Measurements from ENCODE around the gene TTLL13. TPM values are rescaled to one million over a fixed set of nuclear protein-coding genes. Genes with fewer than 3 reads are reported as not detected.

The TTLL13 gene
- total RNA-seq, 1 donor from 2014 or later = 0.19 TPM

DNA sequence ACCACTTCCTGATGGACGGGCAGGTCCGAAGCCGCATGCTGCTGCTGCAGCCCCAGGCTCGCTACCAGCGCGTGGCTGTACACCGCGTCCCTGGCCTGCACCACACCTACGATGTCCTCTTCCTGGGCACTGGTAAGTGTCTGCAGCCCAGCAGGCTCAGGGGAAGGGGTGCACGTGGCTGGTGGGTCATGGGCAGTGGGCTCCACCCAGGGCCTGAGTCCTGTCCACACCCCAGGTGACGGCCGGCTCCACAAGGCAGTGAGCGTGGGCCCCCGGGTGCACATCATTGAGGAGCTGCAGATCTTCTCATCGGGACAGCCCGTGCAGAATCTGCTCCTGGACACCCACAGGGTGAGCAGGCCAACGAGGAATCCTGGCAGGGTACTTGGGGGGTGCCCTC is 24.3 kb upstream of the TTLL13 start:
- TF ChIP-seq, protein P1, sequence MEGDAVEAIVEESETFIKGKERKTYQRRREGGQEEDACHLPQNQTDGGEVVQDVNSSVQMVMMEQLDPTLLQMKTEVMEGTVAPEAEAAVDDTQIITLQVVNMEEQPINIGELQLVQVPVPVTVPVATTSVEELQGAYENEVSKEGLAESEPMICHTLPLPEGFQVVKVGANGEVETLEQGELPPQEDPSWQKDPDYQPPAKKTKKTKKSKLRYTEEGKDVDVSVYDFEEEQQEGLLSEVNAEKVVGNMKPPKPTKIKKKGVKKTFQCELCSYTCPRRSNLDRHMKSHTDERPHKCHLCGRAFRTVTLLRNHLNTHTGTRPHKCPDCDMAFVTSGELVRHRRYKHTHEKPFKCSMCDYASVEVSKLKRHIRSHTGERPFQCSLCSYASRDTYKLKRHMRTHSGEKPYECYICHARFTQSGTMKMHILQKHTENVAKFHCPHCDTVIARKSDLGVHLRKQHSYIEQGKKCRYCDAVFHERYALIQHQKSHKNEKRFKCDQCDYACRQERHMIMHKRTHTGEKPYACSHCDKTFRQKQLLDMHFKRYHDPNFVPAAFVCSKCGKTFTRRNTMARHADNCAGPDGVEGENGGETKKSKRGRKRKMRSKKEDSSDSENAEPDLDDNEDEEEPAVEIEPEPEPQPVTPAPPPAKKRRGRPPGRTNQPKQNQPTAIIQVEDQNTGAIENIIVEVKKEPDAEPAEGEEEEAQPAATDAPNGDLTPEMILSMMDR (conservative IDR thresholded peaks at IDR 0.05) = no peak

DNA sequence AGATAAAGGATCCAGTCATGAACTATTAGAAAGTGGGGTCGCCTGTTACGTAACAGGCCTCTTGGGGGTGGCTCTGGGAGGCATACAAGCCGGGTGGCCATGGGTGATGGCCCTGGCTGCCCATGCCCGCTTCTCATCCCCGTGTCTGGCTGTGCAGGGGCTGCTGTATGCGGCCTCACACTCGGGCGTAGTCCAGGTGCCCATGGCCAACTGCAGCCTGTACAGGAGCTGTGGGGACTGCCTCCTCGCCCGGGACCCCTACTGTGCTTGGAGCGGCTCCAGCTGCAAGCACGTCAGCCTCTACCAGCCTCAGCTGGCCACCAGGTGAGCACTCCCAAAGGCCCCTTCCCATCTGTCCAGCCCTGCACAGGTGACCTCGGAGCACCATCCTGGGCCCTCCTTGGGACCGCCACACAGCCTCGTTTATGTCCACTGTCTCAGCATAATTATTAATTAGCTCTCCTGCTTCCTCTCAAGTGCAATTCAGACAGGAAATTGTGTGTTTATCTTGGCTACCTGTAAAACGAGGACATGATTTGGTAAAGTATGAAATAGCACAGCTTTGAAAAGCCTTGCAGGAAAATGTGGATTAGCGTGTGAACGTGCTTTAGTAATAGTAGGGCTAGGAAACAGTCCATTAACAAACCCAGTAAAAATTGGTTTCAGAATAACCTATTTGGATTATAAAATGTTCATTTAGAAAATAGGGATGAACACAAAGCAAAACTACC is 23.7 kb upstream of the TTLL13 start:
- H3K36me3 Mint-ChIP-seq (ENCODE audit: low read depth) = peaks cover 5% of the 10 kb centered on the region
- TF ChIP-seq, protein P1 (conservative IDR thresholded peaks at IDR 0.05) = no peak
- no peak overlapping the region for H3K4me3 Mint-ChIP-seq
- no peak overlapping the region for H3K27ac Mint-ChIP-seq (ENCODE audit: unreplicated experiment)
- no peaks in the 10 kb centered on the region for H3K9me3 Mint-ChIP-seq
- no peaks in the 10 kb centered on the region for H3K4me1 Mint-ChIP-seq
- H3K27me3 Mint-ChIP-seq (ENCODE audit: low read depth) = no peaks in the 10 kb centered on the region
- no peak for DNase-seq (ENCODE audit: low read depth, low spot score)

More for the DNA sequence above, 24.3 kb upstream of the TTLL13 start:
- Mint-ChIP-seq H3K9me3 (no peaks in the 10 kb centered on the region), H3K27ac (ENCODE audit: unreplicated experiment) (no peak overlapping the region), H3K27me3 (ENCODE audit: low read depth) (no peaks in the 10 kb centered on the region), H3K36me3 (ENCODE audit: low read depth) (peaks cover 5% of the 10 kb centered on the region), H3K4me1 (no peaks in the 10 kb centered on the region), H3K4me3 (no peak overlapping the region)
- DNase-seq (ENCODE audit: low read depth, low spot score) = no peak

DNA sequence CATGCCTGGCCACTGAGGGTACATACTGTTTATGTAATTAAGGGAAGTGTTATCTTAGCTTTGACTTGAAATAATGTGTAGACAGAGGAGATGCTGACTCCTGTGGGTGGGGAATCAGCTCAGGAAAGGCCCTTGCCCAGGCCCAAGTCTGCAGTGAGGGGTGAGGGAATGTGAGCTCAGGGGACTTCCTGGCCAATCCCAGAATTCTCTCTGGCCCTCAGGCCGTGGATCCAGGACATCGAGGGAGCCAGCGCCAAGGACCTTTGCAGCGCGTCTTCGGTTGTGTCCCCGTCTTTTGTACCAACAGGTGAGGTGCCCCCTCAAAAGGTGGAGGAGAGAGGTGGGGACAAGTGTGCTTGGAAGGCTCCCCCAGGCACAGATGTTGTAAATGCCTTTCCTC is 22.0 kb upstream of the TTLL13 start:
- Mint-ChIP-seq H3K27me3 (ENCODE audit: low read depth) (no peaks in the 10 kb centered on the region), H3K4me1 (no peaks in the 10 kb centered on the region), H3K27ac (ENCODE audit: unreplicated experiment) (no peak overlapping the region), H3K36me3 (ENCODE audit: low read depth) (peaks cover 5% of the 10 kb centered on the region), H3K9me3 (no peaks in the 10 kb centered on the region), H3K4me3 (no peak overlapping the region)
- no peak for DNase-seq (ENCODE audit: low read depth, low spot score)
- TF ChIP-seq, protein P1 (conservative IDR thresholded peaks at IDR 0.05) = no peak

DNA sequence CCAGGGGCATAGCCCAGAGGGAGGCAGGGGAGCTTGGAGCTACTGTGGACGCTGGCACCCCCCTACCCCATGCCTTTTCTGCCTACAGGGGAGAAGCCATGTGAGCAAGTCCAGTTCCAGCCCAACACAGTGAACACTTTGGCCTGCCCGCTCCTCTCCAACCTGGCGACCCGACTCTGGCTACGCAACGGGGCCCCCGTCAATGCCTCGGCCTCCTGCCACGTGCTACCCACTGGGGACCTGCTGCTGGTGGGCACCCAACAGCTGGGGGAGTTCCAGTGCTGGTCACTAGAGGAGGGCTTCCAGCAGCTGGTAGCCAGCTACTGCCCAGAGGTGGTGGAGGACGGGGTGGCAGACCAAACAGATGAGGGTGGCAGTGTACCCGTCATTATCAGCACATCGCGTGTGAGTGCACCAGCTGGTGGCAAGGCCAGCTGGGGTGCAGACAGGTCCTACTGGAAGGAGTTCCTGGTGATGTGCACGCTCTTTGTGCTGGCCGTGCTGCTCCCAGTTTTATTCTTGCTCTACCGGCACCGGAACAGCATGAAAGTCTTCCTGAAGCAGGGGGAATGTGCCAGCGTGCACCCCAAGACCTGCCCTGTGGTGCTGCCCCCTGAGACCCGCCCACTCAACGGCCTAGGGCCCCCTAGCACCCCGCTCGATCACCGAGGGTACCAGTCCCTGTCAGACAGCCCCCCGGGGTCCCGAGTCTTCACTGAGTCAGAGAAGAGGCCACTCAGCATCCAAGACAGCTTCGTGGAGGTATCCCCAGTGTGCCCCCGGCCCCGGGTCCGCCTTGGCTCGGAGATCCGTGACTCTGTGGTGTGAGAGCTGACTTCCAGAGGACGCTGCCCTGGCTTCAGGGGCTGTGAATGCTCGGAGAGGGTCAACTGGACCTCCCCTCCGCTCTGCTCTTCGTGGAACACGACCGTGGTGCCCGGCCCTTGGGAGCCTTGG is 21.3 kb upstream of the TTLL13 start:
- H3K36me3 Mint-ChIP-seq (ENCODE audit: low read depth) = peaks cover 5% of the 10 kb centered on the region
- no peak overlapping the region for H3K4me3 Mint-ChIP-seq
- no peak for DNase-seq (ENCODE audit: low read depth, low spot score)
- H3K4me1 Mint-ChIP-seq = peaks cover 4% of the 10 kb centered on the region
- H3K27me3 Mint-ChIP-seq (ENCODE audit: low read depth) = no peaks in the 10 kb centered on the region
- no peaks in the 10 kb centered on the region for H3K9me3 Mint-ChIP-seq
- no peak overlapping the region for H3K27ac Mint-ChIP-seq (ENCODE audit: unreplicated experiment)
- TF ChIP-seq, protein P1 (conservative IDR thresholded peaks at IDR 0.05) = no peak

DNA sequence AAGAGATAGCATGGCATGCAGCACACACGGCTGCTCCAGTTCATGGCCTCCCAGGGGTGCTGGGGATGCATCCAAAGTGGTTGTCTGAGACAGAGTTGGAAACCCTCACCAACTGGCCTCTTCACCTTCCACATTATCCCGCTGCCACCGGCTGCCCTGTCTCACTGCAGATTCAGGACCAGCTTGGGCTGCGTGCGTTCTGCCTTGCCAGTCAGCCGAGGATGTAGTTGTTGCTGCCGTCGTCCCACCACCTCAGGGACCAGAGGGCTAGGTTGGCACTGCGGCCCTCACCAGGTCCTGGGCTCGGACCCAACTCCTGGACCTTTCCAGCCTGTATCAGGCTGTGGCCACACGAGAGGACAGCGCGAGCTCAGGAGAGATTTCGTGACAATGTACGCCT is 20.4 kb upstream of the TTLL13 start:
- DNase-seq (ENCODE audit: low read depth, low spot score) = no peak
- H3K4me1 Mint-ChIP-seq = peaks cover 5% of the 10 kb centered on the region
- no peak overlapping the region for H3K27ac Mint-ChIP-seq (ENCODE audit: unreplicated experiment)
- H3K36me3 Mint-ChIP-seq (ENCODE audit: low read depth) = peaks cover 5% of the 10 kb centered on the region
- H3K9me3 Mint-ChIP-seq = no peaks in the 10 kb centered on the region
- H3K4me3 Mint-ChIP-seq = no peak overlapping the region
- TF ChIP-seq, protein P1 (conservative IDR thresholded peaks at IDR 0.05) = no peak
- no peaks in the 10 kb centered on the region for H3K27me3 Mint-ChIP-seq (ENCODE audit: low read depth)

All from neural crest cell (in vitro differentiated cells).